IPS-18c (cell line): ENCODE measurements around the gene RIC8B.

Experiments
- H3K4me3 ChIP-seq: 2 replicates; pipeline ENCODE4 v1.7.0; 2013; ENCODE audit warnings: low read depth, mild to moderate bottlenecking, low read length, moderate library complexity; ENCODE audit not compliant: insufficient read depth
- H3K9me3 ChIP-seq: one replicate; pipeline ENCODE4 v1.6.1; 2013; ENCODE audit warnings: mild to moderate bottlenecking, low read length, moderate library complexity; ENCODE audit not compliant: control insufficient read depth, insufficient read depth

Gene RIC8B

DNA sequence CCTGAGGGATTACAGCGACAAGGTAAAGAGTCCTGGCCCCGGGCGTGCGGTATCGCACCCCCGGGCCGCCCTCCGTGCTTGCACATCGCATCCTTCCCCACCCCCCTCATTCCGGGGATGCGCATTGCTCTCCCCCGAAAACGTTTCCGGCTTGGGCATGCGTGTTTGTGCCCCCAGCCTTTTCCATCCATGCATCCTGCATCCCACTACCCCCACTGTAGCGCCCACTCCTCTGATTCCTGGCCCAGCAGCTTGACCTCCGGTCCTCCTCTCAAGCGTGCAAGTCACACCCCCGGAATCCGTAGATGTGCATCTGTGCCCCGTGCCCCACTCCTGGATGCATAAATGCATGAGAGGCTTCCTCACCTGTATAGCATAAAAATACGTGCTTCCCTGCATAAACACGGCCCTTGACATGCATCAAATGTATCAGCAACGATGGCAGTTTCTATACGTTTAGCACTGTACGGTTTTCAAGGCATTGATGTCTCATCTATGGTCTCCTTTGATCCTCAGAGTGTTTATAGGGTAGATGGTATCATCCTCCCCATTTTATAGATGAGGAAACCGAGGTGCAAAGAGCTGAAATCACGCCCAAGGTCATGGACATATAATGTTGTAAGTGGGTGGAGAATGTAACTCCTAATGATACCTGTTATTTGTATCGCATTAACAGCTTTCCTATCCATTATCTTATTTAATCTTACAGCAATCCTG lies 484 bp downstream of the RIC8B start:
- Histone ChIP-seq H3K4me3 (peak overlapping the region; percentile 94), H3K9me3 (no peaks in the 10 kb centered on the region)

DNA sequence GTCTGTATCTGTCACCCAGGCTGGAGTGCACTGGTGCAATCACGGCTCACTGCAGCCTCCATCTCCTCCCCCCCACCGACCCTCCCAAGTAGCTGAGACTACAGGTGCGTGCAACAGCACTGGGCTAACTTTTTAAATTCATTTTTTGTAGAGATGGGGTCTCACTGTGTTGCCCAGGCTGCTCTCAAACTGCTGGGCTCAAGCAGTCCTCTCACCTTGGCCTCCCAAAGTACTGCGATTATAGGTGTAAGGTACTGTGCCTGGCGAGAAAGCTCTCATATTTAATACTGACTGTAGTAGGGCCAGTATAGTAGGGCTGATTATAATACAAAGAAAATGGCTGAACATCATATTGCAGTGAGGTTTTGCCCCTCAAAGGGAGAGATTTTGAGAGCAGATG lies 2.4 kb downstream of the RIC8B start:
- H3K9me3 ChIP-seq: no peaks in the 10 kb centered on the region
- no peak overlapping the region; the same call in 1 of the 2 replicates for H3K4me3 ChIP-seq

DNA sequence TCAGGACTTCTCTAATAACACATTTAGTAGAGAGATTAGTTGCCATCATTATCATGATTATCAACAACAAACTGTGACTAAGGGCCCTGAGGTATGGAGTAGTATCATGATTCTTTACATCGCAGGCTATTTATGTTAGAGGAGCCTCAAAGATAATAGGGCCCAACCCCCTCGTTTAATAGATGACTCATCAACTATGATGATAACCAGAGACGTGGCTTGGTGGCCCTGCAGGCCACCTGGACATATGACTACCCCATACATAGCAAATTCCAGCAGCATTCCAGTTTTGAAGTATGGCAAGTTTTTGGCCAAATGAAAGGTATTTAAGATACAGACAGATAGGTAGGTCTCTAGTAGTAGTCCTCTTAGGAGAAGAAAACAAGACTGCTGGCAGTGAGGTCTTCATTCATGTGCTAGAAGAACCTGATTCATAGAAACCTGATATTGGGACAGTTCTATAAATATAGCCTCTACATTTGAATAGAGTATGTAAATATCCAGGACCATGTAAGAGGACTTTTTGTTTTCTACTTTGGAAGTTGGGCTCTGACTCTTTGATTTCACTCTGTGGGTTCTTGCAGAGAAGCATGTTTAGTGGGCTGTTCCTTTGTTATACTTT lies 5.6 kb downstream of the RIC8B start:
- no peak overlapping the region for H3K4me3 ChIP-seq
- H3K9me3 ChIP-seq: no peaks in the 10 kb centered on the region

DNA sequence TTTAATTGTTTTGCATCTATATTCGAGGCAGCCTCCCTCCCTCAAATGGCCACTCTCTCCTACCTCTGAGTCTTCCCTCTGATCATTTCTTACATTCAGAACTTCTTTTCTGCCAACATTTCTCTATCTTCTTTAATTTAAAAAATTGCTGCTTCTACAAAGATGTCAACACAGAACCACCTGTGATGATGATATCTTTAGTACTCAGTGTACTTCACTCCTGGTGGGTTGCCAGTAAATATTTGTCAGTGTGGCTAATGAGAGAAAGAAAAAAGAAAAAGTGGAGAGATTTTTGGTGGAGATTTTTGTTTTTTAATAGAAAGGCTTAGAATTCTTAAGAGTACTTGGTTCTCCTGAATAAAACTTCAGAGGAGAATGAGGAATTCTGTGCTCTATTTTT lies 8.1 kb downstream of the RIC8B start:
- Histone ChIP-seq H3K4me3 (no peak overlapping the region), H3K9me3 (peaks cover 3% of the 10 kb centered on the region)

DNA sequence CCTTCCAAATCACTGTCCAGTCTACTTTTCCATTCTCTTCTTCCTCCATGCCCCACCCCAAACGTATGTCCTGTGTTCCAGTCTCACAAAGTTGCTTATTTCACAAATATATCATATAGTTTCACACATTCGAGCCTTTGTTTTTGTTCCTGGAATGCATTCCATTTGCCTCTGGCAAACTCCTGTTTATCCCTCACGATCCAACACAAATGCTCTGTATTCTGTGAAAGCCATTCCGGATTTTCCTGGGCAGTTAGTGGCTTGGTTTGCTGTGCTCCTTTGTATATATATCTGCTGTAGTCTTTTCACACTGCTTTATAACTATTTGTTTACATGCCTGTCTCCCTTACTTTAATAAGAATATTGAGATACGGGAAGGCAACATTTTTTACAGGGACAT lies 9.0 kb downstream of the RIC8B start:
- H3K9me3 ChIP-seq: peaks cover 3% of the 10 kb centered on the region
- no peak overlapping the region for H3K4me3 ChIP-seq

DNA sequence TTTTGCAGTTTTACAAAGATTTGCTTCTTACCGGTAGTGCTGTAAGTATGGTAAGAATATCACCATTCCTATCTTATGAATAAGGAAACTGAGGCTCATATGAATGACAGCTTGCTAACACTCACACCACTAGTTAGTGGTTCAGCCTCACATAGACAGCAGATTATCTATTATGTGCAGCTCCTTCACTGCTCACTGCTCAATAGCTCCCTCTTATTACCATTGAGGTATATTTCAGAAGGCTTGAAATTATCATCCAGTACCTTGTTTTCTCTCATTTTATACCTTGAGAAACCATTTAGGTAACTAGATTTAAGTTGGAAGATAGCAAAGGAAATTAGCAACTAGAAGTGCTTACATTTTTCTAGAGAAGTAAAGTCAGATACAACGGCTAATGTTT lies 15.5 kb downstream of the RIC8B start:
- peaks cover 3% of the 10 kb centered on the region for H3K9me3 ChIP-seq
- H3K4me3 ChIP-seq: no peak overlapping the region

DNA sequence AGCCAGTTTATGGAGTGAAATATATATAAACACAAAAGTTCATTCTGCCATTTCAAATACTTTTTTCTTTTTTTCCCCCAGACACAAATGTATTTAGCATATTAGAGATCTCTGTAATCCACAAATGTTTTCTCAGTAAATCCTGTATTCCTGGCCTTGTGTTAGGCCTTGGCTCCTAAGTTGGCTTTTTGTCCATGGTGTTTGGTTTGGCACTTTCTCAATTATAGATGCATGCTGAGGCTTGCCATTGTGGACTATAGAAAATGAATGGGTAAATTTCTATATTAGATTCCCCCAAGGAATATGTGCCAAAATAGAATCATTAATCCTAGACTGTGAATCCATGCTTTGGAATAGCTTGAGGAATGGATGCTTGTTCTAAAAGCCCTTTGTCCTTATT lies 17.0 kb downstream of the RIC8B start:
- no peak overlapping the region for H3K4me3 ChIP-seq
- H3K9me3 ChIP-seq: peaks cover 3% of the 10 kb centered on the region

DNA sequence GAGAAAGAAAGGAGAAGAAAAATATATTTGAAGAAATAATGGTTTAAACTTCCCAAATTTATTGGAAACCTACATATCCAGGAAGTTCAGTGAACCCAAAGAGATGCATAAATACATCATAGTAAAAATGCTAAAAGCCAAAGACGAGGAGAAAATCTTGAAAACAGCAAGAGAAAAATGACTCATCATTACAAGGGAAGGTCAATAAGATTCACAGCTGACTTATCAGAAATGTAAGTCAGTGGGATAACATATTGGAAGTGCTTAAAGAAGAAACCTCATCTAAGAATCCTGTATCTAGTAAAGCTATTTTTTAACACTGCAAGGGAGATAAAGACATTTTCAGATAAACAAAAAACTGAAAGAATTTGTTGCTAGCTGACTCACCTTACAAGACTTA lies 19.9 kb downstream of the RIC8B start:
- H3K9me3 ChIP-seq: no peaks in the 10 kb centered on the region
- no peak overlapping the region for H3K4me3 ChIP-seq

DNA sequence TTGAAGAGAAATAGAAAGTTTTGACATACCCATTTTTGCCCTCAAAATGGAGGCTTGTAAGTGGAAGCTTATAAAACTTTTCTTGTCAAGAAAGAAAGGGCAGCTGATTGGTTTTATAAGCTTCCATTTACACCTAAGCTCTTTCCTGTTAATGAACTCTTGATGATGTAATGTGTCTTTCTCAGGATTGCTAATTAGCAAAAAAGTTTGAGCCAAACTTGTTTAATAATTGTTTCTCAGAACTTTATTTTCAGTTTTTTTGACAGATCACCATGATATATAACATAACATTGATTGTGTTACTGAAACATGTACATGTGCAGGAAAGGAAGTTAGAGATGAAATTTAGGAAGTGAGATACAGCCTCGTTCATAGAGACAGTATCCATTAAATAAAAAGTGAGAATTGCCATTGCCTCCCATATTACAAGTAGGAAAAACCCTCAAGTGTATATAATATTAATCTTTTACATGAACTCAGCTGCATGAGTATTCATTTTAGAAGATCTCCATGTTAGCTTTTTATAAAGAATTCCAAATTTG lies 26.8 kb downstream of the RIC8B start:
- Histone ChIP-seq H3K9me3 (no peaks in the 10 kb centered on the region), H3K4me3 (no peak overlapping the region)

DNA sequence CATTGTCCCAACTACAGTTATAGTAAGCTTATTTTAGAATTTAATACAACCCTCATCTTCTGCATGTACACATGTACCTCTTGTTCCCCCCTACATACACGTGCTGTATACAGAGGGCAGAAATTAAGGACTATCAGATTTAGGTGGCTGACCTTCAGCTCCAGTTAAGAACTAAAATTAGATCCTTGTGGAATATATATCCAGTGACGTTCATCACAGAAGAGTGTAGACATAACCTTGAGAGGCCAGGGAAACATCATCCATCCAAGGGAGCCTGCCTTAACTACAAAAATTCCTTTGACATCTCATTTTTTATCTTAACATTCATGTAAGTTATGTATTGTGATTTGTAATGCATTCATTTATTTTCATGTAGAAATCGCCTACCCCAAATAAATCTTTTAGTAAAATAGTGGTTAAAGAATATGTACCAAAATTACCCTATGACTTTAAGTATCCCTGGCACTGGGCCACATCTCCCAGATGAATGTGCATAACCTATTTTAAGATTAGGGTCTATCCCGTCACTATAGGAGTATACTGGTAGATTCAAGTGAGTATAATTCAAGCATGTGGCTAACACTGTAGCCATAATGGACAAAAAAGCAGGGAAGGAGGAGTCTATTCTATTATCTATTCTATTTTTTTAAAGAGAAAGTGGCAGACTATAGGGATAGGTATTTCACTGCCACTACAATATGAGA lies 27.5 kb downstream of the RIC8B start:
- Histone ChIP-seq H3K9me3 (no peaks in the 10 kb centered on the region), H3K4me3 (no peak overlapping the region)

DNA sequence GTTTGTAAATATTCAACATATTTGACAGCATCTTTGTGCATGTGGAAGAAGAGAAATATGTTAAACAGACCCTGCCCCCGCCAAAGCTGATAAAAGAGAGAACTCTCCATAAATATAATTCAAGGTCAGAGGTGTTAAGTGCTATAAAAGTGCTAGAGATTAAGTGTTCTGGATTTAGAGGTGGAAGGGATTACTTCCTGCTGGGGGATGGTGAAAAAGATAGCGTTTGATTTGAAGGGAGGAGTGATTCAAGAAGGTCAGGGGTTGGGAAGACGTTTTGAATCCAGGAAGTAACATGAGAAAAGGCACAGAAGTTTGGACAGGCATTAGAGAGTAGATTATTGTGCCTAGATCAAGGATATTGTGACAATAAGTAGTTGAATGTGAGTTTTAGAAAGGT lies 30.2 kb downstream of the RIC8B start:
- Histone ChIP-seq H3K9me3 (no peaks in the 10 kb centered on the region), H3K4me3 (no peak overlapping the region)

DNA sequence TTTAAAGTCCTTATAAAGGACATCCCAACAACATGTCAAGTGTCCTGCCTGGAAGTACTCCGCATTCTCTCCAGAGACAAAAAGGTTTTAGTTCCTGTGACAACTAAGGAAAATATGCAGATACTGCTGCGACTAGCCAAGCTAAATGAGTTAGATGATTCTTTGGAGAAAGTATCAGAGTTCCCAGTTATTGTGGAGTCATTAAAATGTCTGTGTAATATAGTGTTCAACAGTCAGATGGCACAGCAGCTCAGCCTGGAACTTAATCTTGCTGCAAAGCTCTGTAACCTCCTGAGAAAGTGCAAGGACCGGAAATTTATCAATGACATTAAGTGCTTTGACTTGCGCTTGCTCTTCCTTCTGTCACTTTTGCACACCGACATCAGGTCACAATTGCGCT lies 40.2 kb downstream of the RIC8B start:
- Histone ChIP-seq H3K4me3 (no peak overlapping the region), H3K9me3 (no peaks in the 10 kb centered on the region)

DNA sequence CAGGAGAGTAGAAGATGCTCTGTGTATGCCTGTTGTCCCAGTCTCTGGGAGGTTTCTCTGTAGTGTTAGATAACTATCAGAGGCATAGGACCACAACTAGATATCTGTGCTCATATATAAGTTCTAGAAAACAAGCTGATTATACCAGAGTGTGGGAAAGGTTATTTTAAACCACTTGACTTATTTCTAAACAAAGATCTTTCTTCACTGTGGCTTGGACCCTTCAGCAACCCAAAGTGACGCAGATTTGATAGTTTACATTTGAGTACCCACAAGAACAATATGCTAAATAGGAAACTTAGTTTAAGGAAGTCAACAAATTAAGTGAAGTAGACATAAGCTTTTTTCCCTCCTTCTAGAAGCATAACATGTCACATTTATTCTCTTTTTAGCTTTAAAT lies 41.3 kb downstream of the RIC8B start:
- Histone ChIP-seq H3K4me3 (no peak overlapping the region), H3K9me3 (no peaks in the 10 kb centered on the region)

DNA sequence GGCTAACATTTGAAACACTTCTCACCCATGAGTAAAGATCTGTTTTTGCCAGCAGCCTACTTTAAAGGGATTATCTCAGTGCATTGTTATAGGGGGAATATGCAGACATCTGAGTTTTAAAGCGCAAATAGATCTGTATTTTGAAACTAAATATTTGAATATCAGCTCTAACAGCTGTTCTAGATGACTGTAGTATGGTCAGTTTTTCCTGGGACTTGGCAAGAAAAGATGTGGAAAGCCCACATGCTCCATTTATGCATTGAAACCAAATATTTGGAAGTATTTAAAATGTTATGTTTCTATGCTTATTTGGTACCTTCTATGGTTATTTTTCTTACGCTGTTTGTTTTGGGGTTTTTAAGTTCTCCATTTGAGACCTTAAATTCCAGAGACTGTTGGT lies 41.7 kb downstream of the RIC8B start:
- Histone ChIP-seq H3K4me3 (no peak overlapping the region), H3K9me3 (no peaks in the 10 kb centered on the region)

DNA sequence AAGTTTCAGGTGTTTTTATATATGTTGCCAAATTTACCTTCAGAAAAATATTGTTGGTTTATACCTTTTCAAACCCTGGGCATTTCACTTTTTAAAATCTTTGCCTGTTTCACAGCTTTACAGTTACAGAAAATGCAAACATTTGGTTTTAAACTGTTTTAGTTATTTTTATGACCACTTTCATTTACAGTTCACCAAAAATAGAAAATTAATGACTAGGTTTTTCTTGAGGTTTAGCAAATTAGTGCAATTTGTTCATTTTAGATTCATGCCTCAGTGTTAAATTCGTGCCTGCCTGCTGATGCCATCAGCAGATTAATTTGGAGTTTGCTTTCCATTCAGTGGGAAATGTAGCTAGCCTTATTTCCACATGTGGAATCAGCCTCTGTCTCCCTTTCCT lies 45.5 kb downstream of the RIC8B start:
- Histone ChIP-seq H3K4me3 (no peak overlapping the region), H3K9me3 (no peaks in the 10 kb centered on the region)

DNA sequence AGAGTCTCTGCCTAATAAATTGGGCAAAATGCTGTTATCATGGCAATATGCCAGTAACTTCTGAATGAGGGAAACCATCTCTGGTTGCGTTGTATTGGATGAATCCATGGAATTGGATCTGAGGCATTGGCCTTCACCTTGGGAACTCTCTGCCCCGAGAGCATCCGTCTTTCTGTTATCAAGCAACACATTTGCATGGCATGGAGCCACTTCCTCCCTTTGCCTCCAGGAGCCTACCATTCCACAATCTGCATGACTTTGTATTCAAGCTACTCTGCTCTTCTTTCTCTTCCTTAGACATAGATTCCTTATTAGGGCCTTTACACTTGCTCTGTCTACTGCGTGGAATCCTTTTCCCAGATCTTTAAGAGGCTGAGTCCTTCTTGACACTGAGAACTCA lies 57.2 kb downstream of the RIC8B start:
- Histone ChIP-seq H3K4me3 (no peak overlapping the region), H3K9me3 (no peaks in the 10 kb centered on the region)

DNA sequence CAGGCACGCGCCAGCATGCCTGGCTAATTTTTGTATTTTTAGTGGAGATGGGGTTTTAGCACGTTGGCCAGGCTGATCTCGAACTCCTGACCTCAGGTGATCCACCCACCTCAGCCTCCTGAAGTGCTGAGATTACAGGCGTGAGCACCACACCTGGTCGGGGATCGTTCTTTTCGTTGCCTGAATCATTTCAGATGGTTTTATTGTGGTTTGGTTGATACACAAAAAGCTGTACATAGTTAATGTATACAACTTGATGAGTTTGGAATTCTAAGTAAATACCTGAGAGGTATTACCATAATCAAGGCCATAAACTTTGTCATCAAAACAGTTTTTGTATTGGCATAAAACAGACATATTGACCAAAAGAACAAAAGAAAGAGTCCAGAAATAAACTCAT lies 63.3 kb downstream of the RIC8B start:
- H3K4me3 ChIP-seq: no peak overlapping the region

DNA sequence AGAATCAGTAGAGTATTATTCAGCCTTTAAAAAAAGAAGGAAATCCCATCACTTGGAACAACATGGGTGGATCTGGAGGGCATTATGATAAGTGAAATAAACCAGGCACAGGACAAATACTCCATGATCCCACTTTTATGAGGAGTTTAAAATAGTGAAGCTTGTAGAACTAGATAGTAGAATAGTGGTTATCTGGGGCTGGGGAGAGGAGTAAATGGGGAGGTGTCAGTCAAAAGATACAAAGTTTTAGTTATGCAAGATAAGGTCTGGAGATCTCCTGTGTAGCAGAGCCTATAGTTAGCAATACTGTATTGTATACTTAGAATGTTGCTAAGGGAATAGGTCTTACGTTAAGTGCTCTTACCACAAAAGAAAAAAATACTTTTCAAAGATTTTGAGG lies 64.9 kb downstream of the RIC8B start:
- Histone ChIP-seq H3K4me3 (no peak overlapping the region), H3K9me3 (no peaks in the 10 kb centered on the region)

More for the DNA sequence above, 63.3 kb downstream of the RIC8B start:
- H3K9me3 ChIP-seq: no peaks in the 10 kb centered on the region
